H9 (cell line): ENCODE measurements around the gene TNFRSF21. TPM values are rescaled to one million over a fixed set of nuclear protein-coding genes. Genes with fewer than 3 reads are reported as not detected.

Source experiments
- DNase-seq: peaks from one replicate; pipeline ENCODE4 v3.0.0-alpha.2; 2017
- H2AFZ ChIP-seq: one replicate; pipeline ENCODE4 v1.6.1; 2013; ENCODE audit warnings: mild to moderate bottlenecking, low read length, control low read depth, moderate library complexity
- H2AK5ac ChIP-seq: 2 replicates; pipeline ENCODE4 v1.6.1; 2013; ENCODE audit warnings: low read length, control low read depth, mixed read lengths; ENCODE audit not compliant: insufficient read length
- H2BK120ac ChIP-seq: one replicate; pipeline ENCODE4 v1.6.1; 2013; ENCODE audit warnings: low read depth, mild to moderate bottlenecking, low read length, control low read depth, inconsistent platforms; ENCODE audit not compliant: poor library complexity, severe bottlenecking
- H2BK12ac ChIP-seq: 2 replicates; pipeline ENCODE4 v1.6.1; 2013; ENCODE audit warnings: low read length, control low read depth, mixed read lengths, low read depth; ENCODE audit not compliant: insufficient read length
- H2BK15ac ChIP-seq: 2 replicates; pipeline ENCODE4 v1.6.1; 2013; ENCODE audit warnings: low read depth, low read length, control low read depth
- H2BK20ac ChIP-seq: one replicate; pipeline ENCODE4 v1.6.1; 2013; ENCODE audit warnings: low read depth, mild to moderate bottlenecking, low read length, control low read depth, inconsistent platforms; ENCODE audit not compliant: poor library complexity, severe bottlenecking
- H2BK5ac ChIP-seq: 2 replicates; pipeline ENCODE4 v1.6.1; 2013; ENCODE audit warnings: low read length, control low read depth, mixed read lengths; ENCODE audit not compliant: insufficient read length
- H3K14ac ChIP-seq: 2 replicates; pipeline ENCODE4 v1.6.1; 2013; ENCODE audit warnings: low read length, control low read depth; ENCODE audit not compliant: insufficient read depth
- H3K18ac ChIP-seq: 2 replicates; pipeline ENCODE4 v1.6.1; 2013; ENCODE audit warnings: low read depth, mild to moderate bottlenecking, mixed read lengths, low read length, control low read depth; ENCODE audit not compliant: insufficient read length
- H3K23ac ChIP-seq: 2 replicates; pipeline ENCODE4 v1.6.1; 2013; ENCODE audit warnings: low read length, control low read depth, mixed read lengths, low read depth; ENCODE audit not compliant: insufficient read length
- H3K23me2 ChIP-seq: 2 replicates; pipeline ENCODE4 v1.6.1; 2013; ENCODE audit warnings: low read depth, mild to moderate bottlenecking, mixed read lengths, low read length, control low read depth; ENCODE audit not compliant: insufficient read length, poor library complexity, severe bottlenecking
- H3K27ac ChIP-seq: 2 replicates; pipeline ENCODE4 v1.5.1; 2013; ENCODE audit warnings: low read length, control low read depth, mixed read lengths, low read depth; ENCODE audit not compliant: insufficient read length
- H3K27me3 ChIP-seq: 2 replicates; pipeline ENCODE4 v1.6.1; 2013; ENCODE audit warnings: low read length, control low read depth, inconsistent platforms; ENCODE audit not compliant: insufficient read depth
- H3K4ac ChIP-seq: 2 replicates; pipeline ENCODE4 v1.6.1; 2013; ENCODE audit warnings: low read depth, mild to moderate bottlenecking, control low read depth, inconsistent platforms, low read length, moderate library complexity
- H3K4me1 ChIP-seq: 2 replicates; pipeline ENCODE4 v1.6.1; 2013; ENCODE audit warnings: low read length, control low read depth, inconsistent platforms; ENCODE audit not compliant: insufficient read depth
- H3K4me2 ChIP-seq: 2 replicates; pipeline ENCODE4 v1.6.1; 2013; ENCODE audit warnings: low read length, control low read depth, mixed read lengths; ENCODE audit not compliant: insufficient read length, insufficient read depth
- H3K56ac ChIP-seq: 2 replicates; pipeline ENCODE4 v1.6.1; 2013; ENCODE audit warnings: low read depth, mild to moderate bottlenecking, mixed read lengths, low read length, control low read depth; ENCODE audit not compliant: insufficient read length
- H3K79me1 ChIP-seq: 2 replicates; pipeline ENCODE4 v1.6.1; 2013; ENCODE audit warnings: low read depth, mild to moderate bottlenecking, moderate library complexity, low read length, control low read depth, inconsistent platforms; ENCODE audit not compliant: insufficient read depth, poor library complexity, severe bottlenecking
- H3K79me2 ChIP-seq: 2 replicates; pipeline ENCODE4 v1.6.1; 2013; ENCODE audit warnings: low read length, control low read depth, inconsistent platforms; ENCODE audit not compliant: insufficient read depth
- H3K9ac ChIP-seq: 2 replicates; pipeline ENCODE4 v1.6.1; 2013; ENCODE audit warnings: low read length, control low read depth, mixed read lengths; ENCODE audit not compliant: insufficient read length; ENCODE audit errors: extremely low read depth
- H3K9me3 ChIP-seq: one replicate; pipeline ENCODE4 v1.6.1; 2013; ENCODE audit warnings: low read depth, low read length, inconsistent platforms; ENCODE audit not compliant: control insufficient read depth
- H3T11ph ChIP-seq: one replicate; pipeline ENCODE4 v1.6.1; 2013; ENCODE audit warnings: mild to moderate bottlenecking, low read length, control low read depth, inconsistent platforms
- H4K20me1 ChIP-seq: one replicate; pipeline ENCODE4 v1.6.1; 2013; ENCODE audit not compliant: control insufficient read depth, insufficient read length, insufficient read depth
- H4K5ac ChIP-seq: 2 replicates; pipeline ENCODE4 v1.6.1; 2013; ENCODE audit warnings: low read depth, mild to moderate bottlenecking, mixed read lengths, low read length, control low read depth; ENCODE audit not compliant: insufficient read length
- H4K8ac ChIP-seq: replicated peaks from 2 replicates; pipeline ENCODE4 v1.6.1; 2013; ENCODE audit warnings: low read length, control low read depth, mixed read lengths, low read depth; ENCODE audit not compliant: insufficient read length
- H4K91ac ChIP-seq: 2 replicates; pipeline ENCODE4 v1.6.1; 2013; ENCODE audit warnings: low read depth, mild to moderate bottlenecking, moderate library complexity, mixed read lengths, low read length, control low read depth; ENCODE audit not compliant: insufficient read length
- H3K27ac Mint-ChIP-seq, 3 experiments: 2 replicates in 2 of 3; 3 replicates in 1 of 3; pipeline ENCODE4 v1.8.0; 2020 to 2021; ENCODE audit warnings: mixed read lengths in 3 of 3, mild to moderate bottlenecking in 1 of 3, moderate library complexity in 1 of 3
- H3K27me3 Mint-ChIP-seq: 2 replicates; pipeline ENCODE4 v1.8.0; 2021; ENCODE audit warnings: low read depth, mild to moderate bottlenecking, moderate library complexity, mixed read lengths
- H3K36me3 Mint-ChIP-seq, 3 experiments: 2 replicates in 2 of 3; 3 replicates in 1 of 3; pipeline ENCODE4 v1.8.0; 2020 to 2021; ENCODE audit warnings: low read depth in 3 of 3, mixed read lengths in 3 of 3; ENCODE audit not compliant: insufficient read depth in 1 of 3
- H3K4me1 Mint-ChIP-seq, 2 experiments: 2 replicates each; pipeline ENCODE4 v1.8.0; 2020; ENCODE audit warnings: mixed read lengths in 2 of 2
- H3K4me3 Mint-ChIP-seq, 2 experiments: 2 replicates in 1 of 2; 3 replicates in 1 of 2; pipeline ENCODE4 v1.8.0; 2020 to 2021; ENCODE audit warnings: mild to moderate bottlenecking in 2 of 2, mixed read lengths in 2 of 2, moderate library complexity in 1 of 2
- H3K9me3 Mint-ChIP-seq, 2 experiments: 2 replicates in 1 of 2; 3 replicates in 1 of 2; pipeline ENCODE4 v1.8.0; 2020; ENCODE audit warnings: mild to moderate bottlenecking in 2 of 2, mixed read lengths in 2 of 2, moderate library complexity in 1 of 2
- WGBS: extraction: QIAGEN DNeasy Blood & Tissue Kit; methylation state at CpG from one replicate; pipeline ENCODE4 v1.1.7; 2013; ENCODE audit warnings: missing lambda C conversion rate, low lambda C conversion rate, mixed read lengths; ENCODE audit not compliant: insufficient read length; ENCODE audit errors: extremely low coverage; 5-methylcytosine and 5-hydroxymethylcytosine counted together
- total RNA-seq: library from RNA; stranded (reverse); gene quantifications from 2 replicates; pipeline ENCODE4 v1.2.1, GENCODE V29; 2021
- TF ChIP-seq, protein P1 (sequence below): fragments of 200-600 bp; sonication (generic); conservative IDR thresholded peaks from 3 replicates; pipeline ENCODE4 v1.8.0; 2021; ENCODE audit warnings: antibody characterized with exemption, mild to moderate bottlenecking

Gene TNFRSF21
- total RNA-seq, 1 experiment from 2014 or later, result 39.1 TPM

DNA sequence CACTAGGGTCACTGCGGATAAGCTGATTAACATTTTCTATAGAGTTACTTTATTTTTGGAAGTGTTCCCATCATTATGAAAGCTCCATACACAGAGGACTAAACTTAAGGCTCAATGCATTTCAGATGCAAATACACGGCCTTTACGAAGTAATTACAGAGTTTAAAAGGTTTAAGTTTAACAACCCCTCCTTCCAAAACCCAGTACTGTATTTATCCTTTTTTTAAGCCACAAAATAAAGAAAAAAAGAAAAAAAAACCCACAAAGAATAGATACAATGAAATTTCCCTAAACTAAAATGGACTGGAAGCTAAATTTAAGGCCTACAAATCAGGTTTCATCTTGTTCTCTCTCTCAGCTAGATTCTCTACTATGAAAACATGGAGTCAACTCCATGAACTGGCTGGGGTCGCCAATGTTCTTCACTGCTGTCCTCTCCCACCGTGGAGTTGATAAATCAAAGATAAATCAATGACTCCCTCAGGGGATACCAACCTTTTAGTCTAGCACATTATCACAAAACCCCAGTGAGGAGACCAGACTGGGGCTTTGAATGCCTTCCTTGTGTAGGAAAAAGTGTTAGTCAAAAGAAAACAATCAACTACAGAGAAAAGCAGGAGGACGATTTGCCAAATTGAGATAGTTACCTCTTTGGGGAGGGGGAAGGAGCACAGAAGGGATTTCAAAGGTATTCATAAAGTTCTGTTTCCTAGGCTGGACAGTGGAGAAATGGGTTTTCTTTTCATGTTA, 52.5 kb downstream of the TNFRSF21 start:
- Histone ChIP-seq H3K4me1 (peaks cover 2% of the 10 kb centered on the region; the same call in 1 of the 2 replicates), H3K56ac (no peak overlapping the region), H4K5ac (no peak overlapping the region), H3K23me2 (no peaks in the 10 kb centered on the region), H2BK120ac (no peak overlapping the region), H3K23ac (no peak overlapping the region), H2BK15ac (no peak overlapping the region), H4K8ac (no peak overlapping the region), H3K4ac (no peak overlapping the region), H4K91ac (no peak overlapping the region), H3K14ac (no peak overlapping the region), H2AFZ (no peak overlapping the region), H3K4me2 (no peak overlapping the region), H2BK20ac (no peak overlapping the region), H3K79me1 (no peaks in the 10 kb centered on the region), H3K79me2 (peaks cover 8% of the 10 kb centered on the region; the same call in 1 of the 2 replicates), H2BK12ac (no peak overlapping the region), H3K18ac (no peak overlapping the region), H4K20me1 (no peaks in the 10 kb centered on the region), H3K9ac (no peak overlapping the region), H3T11ph (no peak overlapping the region), H3K27me3 (no peaks in the 10 kb centered on the region), H2BK5ac (no peak overlapping the region), H3K27ac (no peak overlapping the region), H3K9me3 (no peaks in the 10 kb centered on the region), H2AK5ac (no peak overlapping the region)
- Mint-ChIP-seq H3K27ac (peak overlapping the region in 2 of 3 experiments; percentile 45 to 86; a peak in 4 of 7 replicates), H3K4me3 (no peak overlapping the region), H3K4me1 (peaks cover 13 to 16% of the 10 kb centered on the region in 2 experiments), H3K9me3 (no peaks in the 10 kb centered on the region), H3K36me3 (peaks cover 17 to 36% (median 27%) of the 10 kb centered on the region in 3 experiments), H3K27me3 (no peaks in the 10 kb centered on the region)
- WGBS, result no CpG with 5 or more reads among the region's 6 CpGs
- DNase-seq, result no peak
- TF ChIP-seq, protein P1, sequence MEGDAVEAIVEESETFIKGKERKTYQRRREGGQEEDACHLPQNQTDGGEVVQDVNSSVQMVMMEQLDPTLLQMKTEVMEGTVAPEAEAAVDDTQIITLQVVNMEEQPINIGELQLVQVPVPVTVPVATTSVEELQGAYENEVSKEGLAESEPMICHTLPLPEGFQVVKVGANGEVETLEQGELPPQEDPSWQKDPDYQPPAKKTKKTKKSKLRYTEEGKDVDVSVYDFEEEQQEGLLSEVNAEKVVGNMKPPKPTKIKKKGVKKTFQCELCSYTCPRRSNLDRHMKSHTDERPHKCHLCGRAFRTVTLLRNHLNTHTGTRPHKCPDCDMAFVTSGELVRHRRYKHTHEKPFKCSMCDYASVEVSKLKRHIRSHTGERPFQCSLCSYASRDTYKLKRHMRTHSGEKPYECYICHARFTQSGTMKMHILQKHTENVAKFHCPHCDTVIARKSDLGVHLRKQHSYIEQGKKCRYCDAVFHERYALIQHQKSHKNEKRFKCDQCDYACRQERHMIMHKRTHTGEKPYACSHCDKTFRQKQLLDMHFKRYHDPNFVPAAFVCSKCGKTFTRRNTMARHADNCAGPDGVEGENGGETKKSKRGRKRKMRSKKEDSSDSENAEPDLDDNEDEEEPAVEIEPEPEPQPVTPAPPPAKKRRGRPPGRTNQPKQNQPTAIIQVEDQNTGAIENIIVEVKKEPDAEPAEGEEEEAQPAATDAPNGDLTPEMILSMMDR, result no peak
